ENCODE data around the gene PNLIPRP2.

- TF ChIP-seq CHD2 (IDR thresholded peaks at IDR 0.05; ENCODE audit: low read length), result no peak
- no peak for TF ChIP-seq ZNF274 (IDR thresholded peaks at IDR 0.05; ENCODE audit: borderline replicate concordance, extremely low read depth, low read length)
- no peak for TF ChIP-seq YY1 (IDR thresholded peaks at IDR 0.05; ENCODE audit: low read depth, low read length)
Observed at GRCh38 chr10:116597543-116597942, 23.2 kb upstream of the PNLIPRP2 start.
